HCT116 (cell line): ENCODE measurements around the gene FKBP9.

ENCODE experiments used
- CBX3 ChIP-seq: IDR thresholded peaks from 2 replicates; pipeline ENCODE4 v1.6.1; 2012; ENCODE audit warnings: low read depth
- ELF1 ChIP-seq: IDR thresholded peaks from 2 replicates; pipeline ENCODE4 v1.6.1; 2012; ENCODE audit warnings: low read depth, borderline replicate concordance
- EZH2 ChIP-seq: fragments of 200-600 bp; sonication (generic); IDR thresholded peaks from 2 replicates; pipeline ENCODE4 v1.6.1; 2017; ENCODE audit warnings: antibody characterized with exemption, mixed run types
- EZH2phosphoT487 ChIP-seq: fragments of 200-600 bp; IDR thresholded peaks from 2 replicates; pipeline ENCODE4 v1.6.1; 2018; ENCODE audit warnings: antibody characterized with exemption, borderline replicate concordance
- JUND ChIP-seq: IDR thresholded peaks from 2 replicates; pipeline ENCODE4 v1.6.1; 2012
- POLR2A ChIP-seq: IDR thresholded peaks from 2 replicates; pipeline ENCODE4 v1.7.0; 2011; ENCODE audit warnings: borderline replicate concordance; ENCODE audit not compliant: insufficient read depth, insufficient read length; ENCODE audit errors: extremely low read depth
- POLR2AphosphoS5 ChIP-seq: IDR thresholded peaks from 2 replicates; pipeline ENCODE4 v1.6.1; 2011; ENCODE audit warnings: mild to moderate bottlenecking, low read depth, low read length, moderate library complexity
- SIN3A ChIP-seq: IDR thresholded peaks from 2 replicates; pipeline ENCODE4 v1.6.1; 2012; ENCODE audit warnings: low read depth
- TCF7L2 ChIP-seq: IDR thresholded peaks from 2 replicates; pipeline ENCODE4 v1.7.0; 2011; ENCODE audit warnings: borderline replicate concordance, inconsistent platforms; ENCODE audit not compliant: insufficient read depth, insufficient read length; ENCODE audit errors: extremely low read depth
- YY1 ChIP-seq: IDR thresholded peaks from 2 replicates; pipeline ENCODE4 v1.6.1; 2011; ENCODE audit warnings: low read length, low read depth, moderate library complexity, mild to moderate bottlenecking; ENCODE audit not compliant: insufficient replicate concordance; ENCODE audit errors: extremely low read depth
- TF ChIP-seq, protein P1 (sequence below), 3 experiments: fragments of 200-600 bp in 1 of 3; sonication (generic) in 1 of 3; IDR thresholded peaks in 2 of 3; conservative IDR thresholded peaks in 1 of 3; 2 replicates each; pipeline ENCODE4 v1.5.1; 2012 to 2017; ENCODE audit warnings: low read depth in 2 of 3, low read length in 2 of 3, antibody characterized with exemption in 1 of 3, borderline replicate concordance in 1 of 3, control low read depth in 1 of 3, mild to moderate bottlenecking in 1 of 3, mixed read lengths in 1 of 3, mixed run types in 1 of 3, moderate library complexity in 1 of 3; ENCODE audit not compliant: insufficient read depth in 1 of 3
- TF ChIP-seq, protein P2 (sequence below): IDR thresholded peaks from 2 replicates; pipeline ENCODE4 v1.6.1; 2012
- TF ChIP-seq, protein P3 (sequence below): IDR thresholded peaks from 2 replicates; pipeline ENCODE4 v1.6.1; 2012; ENCODE audit warnings: low read depth
- TF ChIP-seq, protein P4 (sequence below): IDR thresholded peaks from 2 replicates; pipeline ENCODE4 v1.6.1; 2012

DNA sequence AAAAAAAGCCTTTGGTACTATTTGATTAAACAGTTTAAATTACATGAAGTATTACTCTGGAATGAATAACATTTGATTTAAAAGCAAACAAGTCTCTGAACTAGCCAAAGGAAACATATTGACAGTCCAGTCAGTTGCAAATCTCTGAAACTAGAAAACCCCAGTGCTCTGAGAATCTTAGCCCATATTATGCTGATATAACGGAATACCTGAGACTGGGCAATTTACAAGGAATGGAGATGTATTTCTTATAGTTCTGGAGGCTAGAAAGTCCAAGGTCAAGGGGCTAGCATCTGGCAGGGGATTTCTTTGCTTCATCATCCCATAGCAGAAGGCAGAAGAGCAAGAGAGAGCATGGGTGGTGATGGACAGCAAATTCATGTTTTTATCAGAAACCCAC is 21.7 kb upstream of the FKBP9 start:
- TF ChIP-seq, protein P1, sequence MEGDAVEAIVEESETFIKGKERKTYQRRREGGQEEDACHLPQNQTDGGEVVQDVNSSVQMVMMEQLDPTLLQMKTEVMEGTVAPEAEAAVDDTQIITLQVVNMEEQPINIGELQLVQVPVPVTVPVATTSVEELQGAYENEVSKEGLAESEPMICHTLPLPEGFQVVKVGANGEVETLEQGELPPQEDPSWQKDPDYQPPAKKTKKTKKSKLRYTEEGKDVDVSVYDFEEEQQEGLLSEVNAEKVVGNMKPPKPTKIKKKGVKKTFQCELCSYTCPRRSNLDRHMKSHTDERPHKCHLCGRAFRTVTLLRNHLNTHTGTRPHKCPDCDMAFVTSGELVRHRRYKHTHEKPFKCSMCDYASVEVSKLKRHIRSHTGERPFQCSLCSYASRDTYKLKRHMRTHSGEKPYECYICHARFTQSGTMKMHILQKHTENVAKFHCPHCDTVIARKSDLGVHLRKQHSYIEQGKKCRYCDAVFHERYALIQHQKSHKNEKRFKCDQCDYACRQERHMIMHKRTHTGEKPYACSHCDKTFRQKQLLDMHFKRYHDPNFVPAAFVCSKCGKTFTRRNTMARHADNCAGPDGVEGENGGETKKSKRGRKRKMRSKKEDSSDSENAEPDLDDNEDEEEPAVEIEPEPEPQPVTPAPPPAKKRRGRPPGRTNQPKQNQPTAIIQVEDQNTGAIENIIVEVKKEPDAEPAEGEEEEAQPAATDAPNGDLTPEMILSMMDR (IDR thresholded peaks at IDR 0.05 in 2 of 3, conservative IDR thresholded peaks at IDR 0.05 in 1 of 3; ENCODE audit: borderline replicate concordance in 1 of 3, insufficient read depth in 1 of 3, low read depth in 2 of 3, low read length in 2 of 3): no peak
- TF ChIP-seq SIN3A (no peak), YY1 (no peak), POLR2A (no peak), POLR2AphosphoS5 (no peak), EZH2 (no peak), TCF7L2 (no peak), JUND (no peak), EZH2phosphoT487 (no peak), ELF1 (no peak), CBX3 (no peak)
- TF ChIP-seq, protein P2, sequence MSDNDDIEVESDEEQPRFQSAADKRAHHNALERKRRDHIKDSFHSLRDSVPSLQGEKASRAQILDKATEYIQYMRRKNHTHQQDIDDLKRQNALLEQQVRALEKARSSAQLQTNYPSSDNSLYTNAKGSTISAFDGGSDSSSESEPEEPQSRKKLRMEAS: no peak
- TF ChIP-seq, protein P3, sequence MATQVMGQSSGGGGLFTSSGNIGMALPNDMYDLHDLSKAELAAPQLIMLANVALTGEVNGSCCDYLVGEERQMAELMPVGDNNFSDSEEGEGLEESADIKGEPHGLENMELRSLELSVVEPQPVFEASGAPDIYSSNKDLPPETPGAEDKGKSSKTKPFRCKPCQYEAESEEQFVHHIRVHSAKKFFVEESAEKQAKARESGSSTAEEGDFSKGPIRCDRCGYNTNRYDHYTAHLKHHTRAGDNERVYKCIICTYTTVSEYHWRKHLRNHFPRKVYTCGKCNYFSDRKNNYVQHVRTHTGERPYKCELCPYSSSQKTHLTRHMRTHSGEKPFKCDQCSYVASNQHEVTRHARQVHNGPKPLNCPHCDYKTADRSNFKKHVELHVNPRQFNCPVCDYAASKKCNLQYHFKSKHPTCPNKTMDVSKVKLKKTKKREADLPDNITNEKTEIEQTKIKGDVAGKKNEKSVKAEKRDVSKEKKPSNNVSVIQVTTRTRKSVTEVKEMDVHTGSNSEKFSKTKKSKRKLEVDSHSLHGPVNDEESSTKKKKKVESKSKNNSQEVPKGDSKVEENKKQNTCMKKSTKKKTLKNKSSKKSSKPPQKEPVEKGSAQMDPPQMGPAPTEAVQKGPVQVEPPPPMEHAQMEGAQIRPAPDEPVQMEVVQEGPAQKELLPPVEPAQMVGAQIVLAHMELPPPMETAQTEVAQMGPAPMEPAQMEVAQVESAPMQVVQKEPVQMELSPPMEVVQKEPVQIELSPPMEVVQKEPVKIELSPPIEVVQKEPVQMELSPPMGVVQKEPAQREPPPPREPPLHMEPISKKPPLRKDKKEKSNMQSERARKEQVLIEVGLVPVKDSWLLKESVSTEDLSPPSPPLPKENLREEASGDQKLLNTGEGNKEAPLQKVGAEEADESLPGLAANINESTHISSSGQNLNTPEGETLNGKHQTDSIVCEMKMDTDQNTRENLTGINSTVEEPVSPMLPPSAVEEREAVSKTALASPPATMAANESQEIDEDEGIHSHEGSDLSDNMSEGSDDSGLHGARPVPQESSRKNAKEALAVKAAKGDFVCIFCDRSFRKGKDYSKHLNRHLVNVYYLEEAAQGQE: no peak
- TF ChIP-seq, protein P4, sequence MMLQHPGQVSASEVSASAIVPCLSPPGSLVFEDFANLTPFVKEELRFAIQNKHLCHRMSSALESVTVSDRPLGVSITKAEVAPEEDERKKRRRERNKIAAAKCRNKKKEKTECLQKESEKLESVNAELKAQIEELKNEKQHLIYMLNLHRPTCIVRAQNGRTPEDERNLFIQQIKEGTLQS: no peak
